Astrocyte of the cerebellum (primary cell): ENCODE results near the gene ARSJ.

Experiments
- DNase-seq: peaks from one replicate; pipeline ENCODE4 v3.0.0-alpha.2; 2011; ENCODE audit warnings: low read depth
- H3K4me3 ChIP-seq: 2 replicates; pipeline ENCODE4 v1.5.1; 2011; ENCODE audit warnings: mild to moderate bottlenecking, low read depth, low read length, moderate library complexity
- in situ Hi-C: cut with HindIII; loops from 2 replicates; pipeline ENCODE4 v1.10.0; 2017; ENCODE audit warnings: low sequenced_read_pairs
- TF ChIP-seq, protein P1 (sequence below): IDR thresholded peaks from 2 replicates; pipeline ENCODE4 v1.5.1; 2012; ENCODE audit warnings: low read length, low read depth, moderate library complexity, mild to moderate bottlenecking; ENCODE audit errors: missing control alignments

ARSJ gene

DNA sequence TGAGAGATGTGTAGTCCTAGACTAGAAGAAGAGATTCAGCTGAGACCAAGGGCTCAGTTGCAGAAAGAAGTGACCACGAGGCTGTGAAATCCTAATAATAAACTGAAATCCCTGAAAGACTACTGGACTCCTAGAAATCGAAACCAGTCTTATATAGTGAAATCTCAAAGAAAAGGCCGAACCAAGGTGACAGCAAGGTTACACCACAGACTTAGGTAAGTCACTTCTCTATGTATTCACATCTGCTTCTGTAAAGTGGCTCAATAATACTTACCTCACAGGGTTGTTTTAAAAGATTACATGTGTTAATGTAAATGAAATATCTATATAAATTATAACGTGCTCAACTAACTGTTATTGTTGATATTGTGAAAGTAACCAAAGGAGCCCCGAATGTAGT lies 60.3 kb downstream of the ARSJ start:
- TF ChIP-seq, protein P1, sequence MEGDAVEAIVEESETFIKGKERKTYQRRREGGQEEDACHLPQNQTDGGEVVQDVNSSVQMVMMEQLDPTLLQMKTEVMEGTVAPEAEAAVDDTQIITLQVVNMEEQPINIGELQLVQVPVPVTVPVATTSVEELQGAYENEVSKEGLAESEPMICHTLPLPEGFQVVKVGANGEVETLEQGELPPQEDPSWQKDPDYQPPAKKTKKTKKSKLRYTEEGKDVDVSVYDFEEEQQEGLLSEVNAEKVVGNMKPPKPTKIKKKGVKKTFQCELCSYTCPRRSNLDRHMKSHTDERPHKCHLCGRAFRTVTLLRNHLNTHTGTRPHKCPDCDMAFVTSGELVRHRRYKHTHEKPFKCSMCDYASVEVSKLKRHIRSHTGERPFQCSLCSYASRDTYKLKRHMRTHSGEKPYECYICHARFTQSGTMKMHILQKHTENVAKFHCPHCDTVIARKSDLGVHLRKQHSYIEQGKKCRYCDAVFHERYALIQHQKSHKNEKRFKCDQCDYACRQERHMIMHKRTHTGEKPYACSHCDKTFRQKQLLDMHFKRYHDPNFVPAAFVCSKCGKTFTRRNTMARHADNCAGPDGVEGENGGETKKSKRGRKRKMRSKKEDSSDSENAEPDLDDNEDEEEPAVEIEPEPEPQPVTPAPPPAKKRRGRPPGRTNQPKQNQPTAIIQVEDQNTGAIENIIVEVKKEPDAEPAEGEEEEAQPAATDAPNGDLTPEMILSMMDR: no peak
- DNase-seq: no peak
- no peak overlapping the region for H3K4me3 ChIP-seq
- in situ Hi-C loops: no loop called here

DNA sequence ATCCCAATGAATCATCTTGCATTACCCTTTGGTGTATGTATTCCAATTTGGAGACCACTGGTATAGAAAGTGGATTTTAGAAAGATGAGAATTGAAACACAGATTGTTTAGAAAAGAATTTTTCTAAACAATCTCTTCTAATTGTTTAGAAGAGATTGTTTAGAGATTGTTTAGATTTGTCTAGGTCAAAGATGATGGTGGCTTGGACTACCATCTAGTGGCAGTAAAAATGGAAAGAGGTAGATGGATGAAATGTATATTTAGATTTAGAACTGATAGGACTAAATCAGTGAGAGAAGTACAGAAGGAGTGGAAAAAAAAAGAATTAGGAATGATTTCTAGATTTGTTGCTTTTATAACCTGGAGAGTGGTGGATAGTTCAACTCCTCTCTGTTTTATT lies 70.6 kb downstream of the ARSJ start:
- TF ChIP-seq, protein P1: no peak
- no peak for DNase-seq
- in situ Hi-C loops: no loop called here
- H3K4me3 ChIP-seq: no peak overlapping the region

DNA sequence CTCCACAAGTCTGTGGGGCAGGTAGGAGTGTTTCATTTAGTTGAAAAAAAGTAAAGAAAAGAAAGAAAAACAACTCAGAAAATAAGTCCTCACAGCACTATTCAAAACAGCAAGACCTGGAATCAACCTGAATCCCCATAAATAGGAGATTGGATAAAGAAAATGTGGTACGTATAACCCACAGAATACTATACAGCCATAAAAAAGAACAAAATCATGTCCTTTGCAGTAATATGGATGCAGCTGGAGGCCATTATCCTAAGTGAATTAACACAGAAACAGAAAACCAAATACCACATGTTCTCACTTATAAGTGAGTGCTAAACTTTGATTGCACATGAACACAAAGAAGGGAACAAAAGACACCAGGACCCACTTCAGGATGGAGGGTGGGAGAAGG lies 71.9 kb downstream of the ARSJ start:
- H3K4me3 ChIP-seq: no peak overlapping the region
- no peak for DNase-seq
- in situ Hi-C loops: no loop called here
- TF ChIP-seq, protein P1: no peak

DNA sequence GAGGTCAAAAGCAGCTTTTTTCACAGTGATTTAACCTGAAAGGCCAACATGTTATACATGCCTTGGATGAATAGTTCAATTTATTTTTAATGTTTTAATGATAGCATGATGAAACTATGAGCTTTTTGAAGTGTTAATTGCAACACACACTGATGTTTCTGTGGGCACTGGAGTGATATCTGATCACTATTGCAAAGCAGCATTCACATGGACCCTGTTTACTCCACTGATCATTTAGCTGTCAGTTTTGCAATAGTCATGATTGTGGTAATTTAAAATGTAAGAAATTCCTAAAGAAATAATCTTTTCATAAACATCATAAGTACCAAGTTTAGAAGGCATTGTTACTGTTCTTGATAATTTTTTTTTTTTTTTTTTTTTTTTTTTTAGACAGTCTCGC lies 74.1 kb downstream of the ARSJ start:
- H3K4me3 ChIP-seq: no peak overlapping the region
- in situ Hi-C loops: no loop called here
- TF ChIP-seq, protein P1: no peak
- no peak for DNase-seq

DNA sequence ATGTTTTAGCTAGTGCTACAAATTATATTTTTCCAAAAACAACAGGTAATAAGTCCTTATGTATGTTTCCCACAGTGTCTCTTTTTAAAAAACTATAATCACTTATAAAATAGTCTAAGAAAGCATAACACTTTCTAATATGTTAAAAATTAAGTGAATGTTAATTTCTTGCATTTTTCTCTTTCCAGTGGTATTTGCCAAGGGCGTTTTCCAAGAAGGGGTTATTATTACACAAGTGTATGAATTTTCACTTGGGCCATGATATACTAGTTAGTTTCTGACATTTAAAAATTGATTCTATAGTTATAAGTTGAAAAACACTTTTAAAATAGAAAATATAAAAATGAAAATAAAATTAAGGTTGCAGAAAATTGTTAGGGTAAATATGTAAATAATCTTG lies 74.6 kb downstream of the ARSJ start:
- no peak for DNase-seq
- in situ Hi-C loops: no loop called here
- TF ChIP-seq, protein P1: no peak
- H3K4me3 ChIP-seq: no peak overlapping the region

DNA sequence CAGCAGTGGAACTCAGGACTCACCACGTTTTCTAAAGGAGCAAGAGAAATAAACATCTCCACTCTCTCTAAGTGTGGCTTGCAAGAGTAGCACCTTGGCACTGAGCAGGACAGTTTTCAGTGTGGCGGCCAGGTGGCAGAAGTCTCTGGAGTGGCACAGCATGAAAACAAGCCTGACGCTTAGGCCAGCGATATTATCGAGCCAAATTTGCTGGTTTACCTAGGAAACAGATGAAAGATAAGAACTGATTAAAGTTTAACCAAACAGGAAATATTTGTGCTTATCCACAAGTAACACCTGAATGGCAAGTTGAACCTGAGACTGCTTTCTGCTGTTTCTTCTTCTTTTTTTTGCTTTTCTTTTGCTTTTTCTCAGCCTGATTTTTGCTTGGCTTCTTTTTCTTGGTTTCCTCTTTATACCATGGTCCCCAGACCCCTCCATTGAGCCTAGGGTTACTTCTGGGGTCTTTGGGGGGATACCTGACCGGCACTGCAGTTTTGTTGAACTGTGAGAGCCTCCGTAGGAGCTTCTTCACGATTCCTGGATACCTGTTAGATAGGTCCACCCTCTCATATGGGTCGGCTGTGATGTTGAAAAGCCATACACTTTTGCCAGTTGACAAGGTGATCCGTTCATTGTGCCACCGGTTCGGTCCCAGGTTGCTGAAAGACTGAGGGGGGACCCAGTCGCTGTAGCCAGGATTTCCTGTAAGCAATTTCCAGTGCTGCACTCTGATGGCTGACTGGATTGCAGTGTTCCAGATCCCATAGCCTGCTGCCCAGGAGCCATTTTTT lies 77.3 kb downstream of the ARSJ start:
- H3K4me3 ChIP-seq: no peak overlapping the region
- TF ChIP-seq, protein P1: no peak
- no peak for DNase-seq
- in situ Hi-C loops: no loop called here
